NB4 (cell line): ENCODE data around the gene RETREG2.
A peak's percentile ranks its signal among the peaks of the same experiment; 100 is the strongest.

ENCODE experiments used
- DNase-seq: peaks from one replicate; pipeline ENCODE4 v3.0.0; 2010; ENCODE audit warnings: low read depth
- H3K4me3 ChIP-seq: one replicate; pipeline ENCODE4 v1.5.1; 2011; ENCODE audit warnings: mild to moderate bottlenecking, low read depth, low read length, moderate library complexity
- CTCF ChIP-seq: IDR thresholded peaks from one replicate; pipeline ENCODE4 v1.5.1; 2012; ENCODE audit warnings: low read depth, low read length
- MAX ChIP-seq: IDR thresholded peaks from 2 replicates; pipeline ENCODE4 v1.6.1; 2011; ENCODE audit warnings: low read depth, low read length
- MYC ChIP-seq: IDR thresholded peaks from 2 replicates; pipeline ENCODE4 v1.6.1; 2011; ENCODE audit warnings: low read depth, low read length
- POLR2A ChIP-seq: IDR thresholded peaks from 2 replicates; pipeline ENCODE4 v1.6.1; 2011; ENCODE audit warnings: mild to moderate bottlenecking; ENCODE audit not compliant: insufficient read length; ENCODE audit errors: extremely low read depth

RETREG2 gene

GRCh38 chr2:219179601-219180465 lies 1.8 kb downstream of the RETREG2 start:
- no peak for DNase-seq
- H3K4me3 ChIP-seq: peak overlapping the region; percentile 75
- no peak for TF ChIP-seq MAX
- no peak for TF ChIP-seq POLR2A
- TF ChIP-seq MYC: no peak

GRCh38 chr2:219180961-219181360 lies 2.9 kb downstream of the RETREG2 start:
- DNase-seq: no peak
- H3K4me3 ChIP-seq: no peak overlapping the region
- TF ChIP-seq MAX: no peak

GRCh38 chr2:219181531-219181930 lies 3.5 kb downstream of the RETREG2 start:
- DNase-seq: no peak
- no peak overlapping the region for H3K4me3 ChIP-seq
- TF ChIP-seq MYC (no peak), CTCF (no peak), POLR2A (no peak), MAX (no peak)

- no peak for DNase-seq
- no peak for TF ChIP-seq MYC
- no peak for TF ChIP-seq MAX
- no peak for TF ChIP-seq CTCF
- no peak for TF ChIP-seq POLR2A
- H3K4me3 ChIP-seq: no peak overlapping the region
These were observed 4.5 kb downstream of the RETREG2 start for GRCh38 chr2:219182331-219183150.

- no peak overlapping the region for H3K4me3 ChIP-seq
- TF ChIP-seq MAX (no peak), POLR2A (no peak), CTCF (no peak), MYC (no peak)
- no peak for DNase-seq
These were observed 5.2 kb downstream of the RETREG2 start for GRCh38 chr2:219183151-219183772.

GRCh38 chr2:219184121-219184520 lies 6.0 kb downstream of the RETREG2 start:
- no peak for DNase-seq
- TF ChIP-seq MYC: no peak
- TF ChIP-seq CTCF: no peak
- no peak for TF ChIP-seq POLR2A
- no peak for TF ChIP-seq MAX
- H3K4me3 ChIP-seq: no peak overlapping the region
